HG03108 (cell line): Measurements from ENCODE around the gene ICOS.
"Not testable (repeated sequence)": the region's sequence is repeated elsewhere in the genome, so short reads cannot be mapped to it uniquely, and the experiment has no call there.

Experiments
- ATAC-seq: cut with Tn5 transposase; IDR thresholded peaks from one replicate; pipeline ENCODE4 v1.9.1; 2021; ENCODE audit warnings: moderate library complexity; ENCODE audit not compliant: unreplicated experiment

The ICOS gene

GRCh38 chr2:203973000-203973399 lies 36.4 kb downstream of the ICOS start:
- ATAC-seq = peak; percentile 82

- no peak for ATAC-seq
Observed at GRCh38 chr2:203973676-203974075, 37.1 kb downstream of the ICOS start.

DNA sequence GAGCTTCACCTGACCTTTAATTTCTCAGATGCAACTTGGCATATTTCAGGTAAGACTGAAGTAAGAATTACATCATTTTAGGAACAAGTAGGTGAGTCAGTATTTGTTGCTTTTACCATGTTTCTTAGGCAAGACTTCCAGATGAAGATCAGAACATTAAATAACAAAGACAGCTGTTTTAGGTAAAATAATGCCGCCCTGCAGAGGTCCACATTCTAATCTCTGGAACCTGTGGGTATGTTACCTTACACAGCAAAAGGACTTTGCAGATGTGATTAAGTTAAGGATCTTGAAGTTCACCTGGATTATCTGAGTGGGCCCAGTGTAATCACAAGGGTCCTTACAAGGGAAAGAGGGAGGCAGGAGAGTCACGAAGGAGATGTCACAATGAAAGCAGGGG lies 39.3 kb downstream of the ICOS start:
- no peak for ATAC-seq

DNA sequence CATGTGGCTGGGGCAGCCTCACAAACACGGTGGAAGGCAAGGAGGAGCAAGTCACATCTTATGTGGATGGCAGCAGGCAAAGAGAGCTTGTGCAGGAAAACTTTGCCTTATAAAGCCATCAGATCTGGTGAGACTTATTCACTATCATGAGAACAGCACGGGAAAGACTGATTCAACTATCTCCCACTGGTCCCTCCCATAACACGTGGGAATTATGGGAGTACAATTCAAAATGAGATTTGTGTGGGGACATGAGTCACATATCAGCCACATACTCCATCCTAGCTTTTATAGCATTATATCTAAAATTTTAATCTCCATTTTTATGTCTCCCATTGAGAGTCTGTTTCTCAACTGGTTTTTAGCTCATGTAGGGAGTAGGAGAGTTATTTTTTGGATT lies 45.7 kb downstream of the ICOS start:
- no peak for ATAC-seq

DNA sequence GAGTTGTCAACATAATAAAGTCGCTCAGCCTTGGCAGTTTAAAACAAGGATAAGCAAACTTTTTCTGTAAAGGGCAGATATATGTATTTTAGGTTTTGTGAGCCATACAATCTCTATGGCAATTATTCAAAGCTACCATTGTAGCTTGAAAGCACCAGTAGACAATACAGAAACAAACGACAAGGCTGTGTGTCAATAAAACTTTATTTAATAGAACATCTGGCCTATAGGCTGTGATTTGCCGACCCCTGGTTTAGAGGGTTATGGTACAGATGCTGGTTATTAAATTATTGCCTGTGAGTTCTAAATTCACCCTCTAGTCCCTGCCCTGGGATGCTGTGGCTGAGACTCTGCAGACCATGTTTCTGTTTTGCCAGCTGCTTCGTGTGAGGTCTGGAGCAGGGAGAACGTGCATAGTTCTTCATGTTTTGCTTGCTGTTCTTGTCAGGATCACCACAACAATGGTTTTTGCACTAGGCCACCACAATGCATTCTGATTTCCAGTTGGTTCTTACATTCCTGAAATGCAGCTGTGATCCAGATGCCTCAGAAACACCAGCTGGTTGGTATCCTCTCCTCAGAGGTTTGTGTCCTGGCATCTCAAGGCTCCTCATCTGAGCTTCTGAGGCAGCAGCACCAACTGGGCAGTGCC lies 46.6 kb downstream of the ICOS start:
- ATAC-seq = no peak

GRCh38 chr2:203985978-203986377 lies 49.4 kb downstream of the ICOS start:
- ATAC-seq = not testable (repeated sequence)

GRCh38 chr2:203987959-203988358 lies 51.4 kb downstream of the ICOS start:
- ATAC-seq = no peak

- ATAC-seq = no peak
Observed at GRCh38 chr2:203988500-203989260, 52.1 kb downstream of the ICOS start.

- ATAC-seq = no peak
Observed at GRCh38 chr2:203989521-203989920, 53.0 kb downstream of the ICOS start.

GRCh38 chr2:203992509-203992908 lies 55.9 kb downstream of the ICOS start:
- ATAC-seq = no peak

- no peak for ATAC-seq
Observed at GRCh38 chr2:203993011-203993410, 56.4 kb downstream of the ICOS start.

DNA sequence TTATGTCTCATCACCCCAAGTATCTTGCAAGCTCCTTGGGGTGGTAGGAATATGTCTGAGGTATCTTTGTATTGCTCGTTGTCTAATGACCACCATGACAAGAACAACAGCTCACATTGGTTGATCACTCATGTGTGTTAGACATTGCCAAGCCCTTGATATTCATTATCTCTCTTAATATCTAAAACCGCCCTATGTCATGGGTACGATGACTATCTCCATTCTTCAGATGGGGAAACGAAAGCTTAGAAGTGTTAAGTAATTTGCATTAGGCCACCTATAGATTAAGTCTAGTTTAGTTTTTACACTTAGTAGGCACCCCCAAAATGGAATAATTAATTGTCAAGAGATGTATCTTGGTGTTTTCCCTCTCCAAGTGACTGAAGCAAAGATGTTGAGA lies 57.0 kb downstream of the ICOS start:
- no peak for ATAC-seq

DNA sequence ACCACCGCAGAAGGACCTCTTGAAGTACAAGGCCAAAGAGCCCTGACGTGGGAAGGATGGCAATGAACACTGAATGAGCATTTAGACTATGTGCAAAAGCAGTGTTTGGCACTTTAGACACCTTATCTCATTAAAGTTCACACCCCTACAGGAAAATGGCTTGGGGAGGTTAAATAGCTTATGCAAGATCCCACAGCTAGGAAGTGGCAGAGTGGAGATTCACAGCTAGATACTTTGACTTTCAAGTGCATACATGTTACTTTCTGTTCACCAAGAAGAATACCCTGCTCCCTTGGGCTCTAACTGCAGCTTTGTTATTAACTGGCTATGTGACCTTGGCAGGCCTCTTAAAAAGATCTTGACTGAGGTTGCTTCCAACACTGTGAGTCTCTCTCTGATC lies 58.2 kb downstream of the ICOS start:
- ATAC-seq = peak; percentile 52

- no peak for ATAC-seq
Observed at GRCh38 chr2:203996692-203997091, 60.1 kb downstream of the ICOS start.

DNA sequence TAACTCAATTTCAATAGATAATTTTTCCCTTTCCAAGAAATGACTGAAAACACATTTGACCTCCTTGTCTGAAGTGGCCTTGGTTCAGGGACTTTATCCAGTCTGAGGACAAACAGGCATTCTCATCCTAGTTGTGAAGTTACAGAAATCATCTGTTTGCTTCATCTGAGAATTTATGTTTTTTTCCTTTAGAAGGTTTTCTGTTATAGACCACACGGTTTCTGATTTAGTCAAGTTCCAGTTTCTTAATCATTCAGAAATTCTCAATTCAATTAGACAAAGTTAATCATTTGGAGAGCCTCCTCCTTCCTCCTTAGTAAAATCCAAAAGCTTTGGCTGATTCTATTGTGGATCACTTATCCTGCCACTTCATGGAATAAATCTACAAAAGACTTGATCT lies 60.9 kb downstream of the ICOS start:
- ATAC-seq = peak; percentile 53

GRCh38 chr2:203997980-203998809 lies 61.6 kb downstream of the ICOS start:
- no peak for ATAC-seq

GRCh38 chr2:203999835-204000234 lies 63.3 kb downstream of the ICOS start:
- no peak for ATAC-seq

DNA sequence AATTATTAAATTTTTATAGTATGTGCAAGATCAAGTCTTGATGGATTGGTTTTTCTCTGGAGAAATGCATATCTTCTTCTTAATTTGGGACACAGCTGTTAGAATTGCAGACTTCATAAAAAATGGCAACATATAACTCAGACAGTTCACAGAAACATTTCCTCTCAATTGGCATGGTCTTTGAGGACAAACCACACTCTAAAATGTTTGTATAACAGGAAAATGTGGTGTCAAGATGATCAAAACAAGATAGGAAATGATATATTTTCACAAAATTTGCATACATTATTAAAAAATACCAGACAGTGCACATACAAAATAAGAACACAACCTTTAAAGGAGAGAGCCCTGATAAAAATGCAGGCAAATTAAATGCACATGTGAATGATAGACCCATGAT lies 63.9 kb downstream of the ICOS start:
- no peak for ATAC-seq

DNA sequence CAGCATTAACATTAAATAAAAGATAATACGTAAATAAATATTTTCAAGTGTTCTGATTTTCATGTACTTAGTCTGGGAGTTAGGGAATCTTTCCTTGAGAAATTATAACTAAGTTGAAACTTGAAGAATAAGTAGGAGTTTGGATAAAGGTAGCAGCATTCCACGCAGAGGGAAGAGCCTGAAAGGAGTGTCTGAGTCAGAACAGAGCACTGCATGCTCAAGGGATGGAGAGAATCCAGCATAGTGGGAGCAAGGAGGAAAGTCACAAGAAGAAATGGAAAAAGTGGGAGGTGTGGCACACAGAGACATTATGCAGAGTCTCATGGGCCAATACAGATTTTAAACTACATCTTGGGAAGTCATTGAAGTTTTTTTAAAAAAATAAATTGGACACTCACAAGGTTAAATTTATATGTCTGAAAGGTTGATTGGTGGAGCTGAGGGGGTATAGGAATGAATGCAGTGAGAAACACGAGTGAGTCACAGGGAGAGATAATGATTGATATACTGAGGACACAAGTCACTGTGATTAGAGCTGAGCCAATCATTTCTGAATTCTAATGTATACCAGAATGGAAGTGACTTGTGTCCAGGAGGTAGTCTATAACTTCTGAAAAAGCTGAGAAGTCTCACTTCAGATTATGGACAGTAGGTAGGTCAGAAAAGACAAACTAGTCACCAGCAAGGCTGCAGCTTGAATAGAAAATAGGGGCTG lies 66.9 kb downstream of the ICOS start:
- no peak for ATAC-seq

- no peak for ATAC-seq
Observed at GRCh38 chr2:204004912-204005311, 68.3 kb downstream of the ICOS start.
